HS-5 (cell line): ENCODE data around the gene DRC7.
"Not testable (repeated sequence)": the region's sequence is repeated elsewhere in the genome, so short reads cannot be mapped to it uniquely, and the experiment has no call there.

ENCODE experiments used
- DNase-seq: peaks from one replicate; pipeline ENCODE4 v3.0.0-alpha.2; 2012; ENCODE audit warnings: low read depth

The DRC7 gene

GRCh38 chr16:57658878-57659674, 35.5 kb upstream of the DRC7 start:
- DNase-seq, result no peak

- DNase-seq, result no peak
Observed at GRCh38 chr16:57660715-57661463, 33.7 kb upstream of the DRC7 start.

GRCh38 chr16:57661510-57661909, 33.1 kb upstream of the DRC7 start:
- no peak for DNase-seq

GRCh38 chr16:57661936-57662906, 32.4 kb upstream of the DRC7 start:
- DNase-seq, result no peak

GRCh38 chr16:57663436-57663835, 31.2 kb upstream of the DRC7 start:
- no peak for DNase-seq

DNA sequence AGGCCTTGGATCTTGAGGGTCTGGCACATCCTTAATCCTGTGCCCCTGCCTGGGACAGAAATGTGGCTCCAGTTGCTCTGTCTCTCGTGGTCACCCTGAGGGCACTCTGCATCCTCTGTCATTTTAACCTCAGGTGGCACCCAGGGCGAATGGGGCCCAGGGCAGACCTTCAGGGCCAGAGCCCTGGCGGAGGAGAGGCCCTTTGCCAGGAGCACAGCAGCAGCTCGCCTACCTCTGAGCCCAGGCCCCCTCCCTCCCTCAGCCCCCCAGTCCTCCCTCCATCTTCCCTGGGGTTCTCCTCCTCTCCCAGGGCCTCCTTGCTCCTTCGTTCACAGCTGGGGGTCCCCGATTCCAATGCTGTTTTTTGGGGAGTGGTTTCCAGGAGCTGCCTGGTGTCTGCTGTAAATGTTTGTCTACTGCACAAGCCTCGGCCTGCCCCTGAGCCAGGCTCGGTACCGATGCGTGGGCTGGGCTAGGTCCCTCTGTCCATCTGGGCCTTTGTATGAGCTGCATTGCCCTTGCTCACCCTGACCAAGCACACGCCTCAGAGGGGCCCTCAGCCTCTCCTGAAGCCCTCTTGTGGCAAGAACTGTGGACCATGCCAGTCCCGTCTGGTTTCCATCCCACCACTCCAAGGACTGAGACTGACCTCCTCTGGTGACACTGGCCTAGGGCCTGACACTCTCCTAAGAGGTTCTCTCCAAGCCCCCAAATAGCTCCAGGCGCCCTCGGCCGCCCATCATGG, 30.5 kb upstream of the DRC7 start:
- DNase-seq, result no peak

DNA sequence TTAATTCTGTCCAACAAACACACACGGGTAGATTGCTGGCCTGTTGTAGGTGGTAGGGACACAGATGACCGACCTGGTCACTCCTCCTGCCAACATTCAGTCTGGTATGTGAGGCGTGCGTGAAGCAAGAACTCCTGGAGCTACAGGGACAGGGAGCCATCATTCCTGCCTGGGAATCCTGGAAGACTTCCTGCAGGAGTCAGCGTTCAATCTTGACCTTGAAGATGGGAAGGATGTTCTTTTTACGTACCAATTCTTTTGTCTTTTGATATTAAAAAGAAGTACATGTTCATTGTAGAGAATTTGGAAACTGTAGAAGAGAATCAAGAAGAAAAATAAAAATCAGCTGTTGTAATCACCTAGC, 30.0 kb upstream of the DRC7 start:
- DNase-seq, result no peak

- no peak for DNase-seq
Observed at GRCh38 chr16:57665541-57665940, 29.1 kb upstream of the DRC7 start.

GRCh38 chr16:57666353-57667047, 28.1 kb upstream of the DRC7 start:
- no peak for DNase-seq

DNA sequence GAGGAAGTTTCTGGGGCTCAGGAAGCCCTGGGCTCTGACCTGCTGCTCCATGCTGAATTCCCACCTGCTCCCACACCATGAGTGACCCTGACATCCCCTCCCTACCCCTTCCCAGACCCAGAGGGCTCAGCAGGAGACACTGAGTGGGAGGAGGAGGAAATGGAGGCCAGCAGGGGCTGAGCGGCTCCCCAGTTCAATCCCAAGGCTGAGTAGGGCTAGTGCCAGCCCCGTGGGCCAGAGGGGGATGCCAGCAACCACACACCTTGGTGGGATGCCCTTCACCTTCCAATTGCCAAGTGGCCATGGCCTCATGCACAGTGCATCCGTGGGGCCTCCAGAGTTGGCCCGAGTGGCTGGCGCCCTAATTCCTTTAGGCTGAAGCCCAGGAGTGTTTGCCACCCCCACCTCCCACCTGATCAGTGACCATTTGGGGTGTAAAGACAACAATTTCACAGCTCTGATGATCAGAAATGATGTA, 27.5 kb upstream of the DRC7 start:
- no peak for DNase-seq

- DNase-seq, result no peak
Observed at GRCh38 chr16:57667526-57668262, 26.9 kb upstream of the DRC7 start.

DNA sequence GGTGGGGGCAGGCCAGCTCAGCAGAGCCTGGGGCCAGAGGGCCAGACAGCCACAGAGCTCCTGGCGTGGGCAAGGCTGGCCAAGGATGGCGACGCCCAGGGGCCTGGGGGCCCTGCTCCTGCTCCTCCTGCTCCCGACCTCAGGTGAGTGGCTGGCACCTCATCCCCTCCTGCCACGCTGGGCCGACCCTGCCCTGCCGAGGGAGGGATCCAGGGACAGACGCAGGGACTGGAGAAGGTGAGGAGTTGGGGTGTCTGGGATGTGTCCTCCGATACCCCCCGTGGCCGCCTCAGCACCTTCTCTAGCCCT, 26.4 kb upstream of the DRC7 start, which contains the start of gene ADGRG3:
ADGRG3 (plus strand) TSS at position 44 of the 309 bp plus-strand sequence; CDS start at position 86, 42 bp downstream.
- DNase-seq, result no peak

DNA sequence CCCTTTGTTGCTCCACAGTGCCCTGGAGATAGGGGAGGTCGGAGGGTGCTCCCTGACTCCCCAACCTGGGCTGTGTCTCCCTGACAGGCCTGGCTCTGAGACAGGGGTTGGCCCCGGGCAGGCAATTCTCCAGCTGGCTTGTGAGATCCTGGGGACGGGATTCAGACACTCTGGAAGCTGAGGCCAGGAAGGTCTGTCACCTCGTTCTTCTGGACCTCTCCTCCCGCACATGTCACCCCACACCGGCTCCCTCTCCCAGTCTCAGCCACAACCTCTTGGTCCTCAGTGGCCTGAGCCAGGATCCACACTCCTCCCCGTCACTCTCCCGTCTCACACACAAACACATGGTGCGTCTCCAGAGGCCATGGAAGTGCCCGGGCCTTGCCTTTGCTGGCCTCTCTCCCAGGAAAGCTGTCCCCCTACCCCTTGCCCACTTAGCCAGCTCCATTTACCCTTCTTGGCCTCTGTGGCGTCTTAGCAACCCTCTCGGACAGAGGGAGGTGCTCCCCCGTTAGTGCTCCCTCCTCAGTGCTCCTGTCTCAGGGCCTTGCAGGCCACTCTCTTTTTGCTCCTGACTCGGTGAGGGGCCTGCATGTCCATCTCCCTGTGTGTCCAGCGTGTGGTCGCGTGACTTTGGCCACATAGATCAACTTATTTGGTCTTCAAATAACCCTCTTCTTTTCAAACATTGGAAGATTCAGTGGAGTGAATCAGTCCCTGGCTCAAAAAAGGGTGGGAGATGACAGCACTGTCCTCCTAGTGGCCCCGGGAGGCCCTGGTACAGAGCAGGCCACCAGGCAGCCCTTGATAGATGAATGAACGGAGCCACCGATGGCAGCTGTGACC, 25.8 kb upstream of the DRC7 start:
- DNase-seq, result no peak

DNA sequence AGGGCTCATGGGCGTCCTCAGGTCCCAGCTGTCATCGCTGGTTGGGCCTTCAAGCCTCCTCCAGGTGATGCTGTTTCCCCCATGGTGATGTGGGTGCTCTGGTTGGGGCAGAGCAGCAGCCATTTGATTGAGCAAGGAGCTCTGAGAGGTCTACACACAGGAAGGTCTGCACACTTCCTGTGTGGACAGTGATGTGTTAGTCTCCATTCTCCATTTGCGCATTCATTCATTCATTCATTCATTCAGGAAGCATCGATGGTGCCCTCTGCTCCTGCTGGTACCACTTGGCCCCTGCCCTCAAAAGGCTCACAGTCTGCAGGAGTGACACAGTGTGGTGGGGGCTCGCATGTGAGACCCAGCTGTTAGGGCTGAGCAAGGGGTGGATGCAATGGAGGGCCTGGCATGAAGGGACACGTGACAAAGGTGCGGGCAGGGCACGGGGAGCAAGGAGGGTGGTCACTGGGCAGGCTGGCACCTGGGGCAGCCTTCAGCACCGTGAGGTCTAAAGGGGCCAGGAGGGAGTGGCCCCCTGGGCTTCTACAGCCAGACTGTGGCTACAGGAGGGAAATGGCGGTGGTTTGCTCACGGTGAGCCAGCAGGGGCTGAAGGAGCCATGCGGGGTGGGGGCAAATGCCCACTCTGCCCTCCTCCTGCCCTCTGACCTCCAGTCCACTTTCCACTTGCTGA, 25.0 kb upstream of the DRC7 start:
- no peak for DNase-seq

- no peak for DNase-seq
Observed at GRCh38 chr16:57670196-57670595, 24.4 kb upstream of the DRC7 start.

- DNase-seq, result not testable (repeated sequence)
Observed at GRCh38 chr16:57671451-57671850, 23.2 kb upstream of the DRC7 start.

- no peak for DNase-seq
Observed at GRCh38 chr16:57672416-57672815, 22.2 kb upstream of the DRC7 start.

GRCh38 chr16:57672824-57673223, 21.8 kb upstream of the DRC7 start:
- no peak for DNase-seq
